Tibial nerve (tissue), 4 donors: ENCODE measurements around the gene SLF2. TPM values are rescaled to one million over a fixed set of nuclear protein-coding genes. Genes with fewer than 3 reads are reported as not detected.

Source experiments
- DNase-seq, 2 donors: peaks; one replicate each; pipeline ENCODE4 v3.0.0-alpha.2; 2019; ENCODE audit warnings: low spot score in 2 of 2
- H3K27ac ChIP-seq, 4 donors: fragments of 200-600 bp; sonication (generic) in 3 of 4; one replicate each; pipeline ENCODE4 v1.5.1; 2017 to 2019; ENCODE audit warnings: mild to moderate bottlenecking in 1 of 4
- H3K27me3 ChIP-seq, 2 donors: fragments of 200-600 bp; sonication (generic) in 1 of 2; one replicate each; pipeline versions ENCODE4 v1.5.1 to v1.6.0; 2017 to 2019
- H3K36me3 ChIP-seq, 3 donors: fragments of 200-600 bp; sonication (generic); one replicate each; pipeline ENCODE4 v1.5.1; 2018 to 2019
- H3K4me1 ChIP-seq, 4 donors: fragments of 200-600 bp; sonication (generic) in 3 of 4; one replicate each; pipeline ENCODE4 v1.5.1; 2017 to 2019
- H3K4me3 ChIP-seq, 4 donors: fragments of 200-600 bp; sonication (generic) in 3 of 4; one replicate each; pipeline ENCODE4 v1.5.1; 2017 to 2019; ENCODE audit warnings: mild to moderate bottlenecking in 1 of 4, moderate library complexity in 1 of 4
- H3K9me3 ChIP-seq, 4 donors: fragments of 200-600 bp; sonication (generic) in 3 of 4; one replicate each; pipeline ENCODE4 v1.5.1; 2017 to 2019
- EP300 ChIP-seq, 2 donors: sonication (generic); formaldehyde crosslinking; IDR thresholded peaks; one replicate each; pipeline ENCODE4 v1.6.1; 2017; ENCODE audit warnings: antibody characterized with exemption in 2 of 2, mild to moderate bottlenecking in 1 of 2
- POLR2A ChIP-seq, 2 donors: fragments of 450-650 bp; IDR thresholded peaks; one replicate each; pipeline ENCODE4 v1.6.1; 2017; ENCODE audit warnings: antibody characterized with exemption in 2 of 2, mild to moderate bottlenecking in 2 of 2, moderate library complexity in 2 of 2
- WGBS, 2 donors: methylation state at CpG; one replicate each; pipeline ENCODE4 v1.1.5; 2018; 5-methylcytosine and 5-hydroxymethylcytosine counted together
- total RNA-seq, 4 donors: library from RNA; depleted of rRNA; stranded (reverse); fragments of >200 nt; gene quantifications; one replicate each; pipeline ENCODE4 v1.1.0, GENCODE V29; 2016
- TF ChIP-seq, protein P1 (sequence below), 5 experiments: fragments of 200-600 bp in 3 of 5; fragments of 450-650 bp in 2 of 5; sonication (generic) in 3 of 5; IDR thresholded peaks; one replicate each; pipeline ENCODE4 v1.5.1; 2016 to 2019; ENCODE audit warnings: antibody characterized with exemption in 5 of 5, mild to moderate bottlenecking in 3 of 5, moderate library complexity in 2 of 5

The SLF2 gene
- total RNA-seq, 4 donors from 2014 or later, result 25.7 to 37.7 (median 29.7) TPM

DNA sequence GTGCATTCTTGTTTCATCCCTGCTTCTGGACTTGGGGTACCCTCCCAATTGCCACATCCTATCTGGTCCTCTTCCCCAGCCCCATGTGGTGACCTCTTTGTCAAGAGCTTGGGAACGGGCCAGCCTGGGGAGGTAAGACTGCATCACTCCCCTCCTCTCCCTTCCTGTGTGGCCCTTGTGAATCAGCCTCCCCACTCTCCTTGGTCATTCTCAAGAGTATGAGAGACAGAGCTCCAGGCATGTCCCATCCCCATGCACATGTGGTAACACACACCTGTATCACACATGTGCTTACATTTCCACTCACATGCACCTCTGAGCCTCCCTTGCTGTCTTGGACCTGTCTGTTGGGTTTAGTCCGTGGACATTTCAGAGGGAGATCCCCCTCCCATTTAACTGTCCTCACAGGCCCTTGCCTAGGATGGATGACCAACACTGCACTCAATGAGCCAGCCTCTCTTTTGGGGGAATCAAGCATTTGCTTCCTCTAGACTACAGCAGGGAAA, 72.0 kb downstream of the SLF2 start:
- Histone ChIP-seq H3K36me3 (peaks cover 0 to 68% (median 0%) of the 10 kb centered on the region in 3 donors), H3K4me1 (peaks cover 0 to 44% (median 18%) of the 10 kb centered on the region in 4 donors), H3K27me3 (no peaks in the 10 kb centered on the region), H3K27ac (peak overlapping the region; percentile 29 to 87 (median 54)), H3K4me3 (no peak overlapping the region), H3K9me3 (no peaks in the 10 kb centered on the region)
- TF ChIP-seq, protein P1, sequence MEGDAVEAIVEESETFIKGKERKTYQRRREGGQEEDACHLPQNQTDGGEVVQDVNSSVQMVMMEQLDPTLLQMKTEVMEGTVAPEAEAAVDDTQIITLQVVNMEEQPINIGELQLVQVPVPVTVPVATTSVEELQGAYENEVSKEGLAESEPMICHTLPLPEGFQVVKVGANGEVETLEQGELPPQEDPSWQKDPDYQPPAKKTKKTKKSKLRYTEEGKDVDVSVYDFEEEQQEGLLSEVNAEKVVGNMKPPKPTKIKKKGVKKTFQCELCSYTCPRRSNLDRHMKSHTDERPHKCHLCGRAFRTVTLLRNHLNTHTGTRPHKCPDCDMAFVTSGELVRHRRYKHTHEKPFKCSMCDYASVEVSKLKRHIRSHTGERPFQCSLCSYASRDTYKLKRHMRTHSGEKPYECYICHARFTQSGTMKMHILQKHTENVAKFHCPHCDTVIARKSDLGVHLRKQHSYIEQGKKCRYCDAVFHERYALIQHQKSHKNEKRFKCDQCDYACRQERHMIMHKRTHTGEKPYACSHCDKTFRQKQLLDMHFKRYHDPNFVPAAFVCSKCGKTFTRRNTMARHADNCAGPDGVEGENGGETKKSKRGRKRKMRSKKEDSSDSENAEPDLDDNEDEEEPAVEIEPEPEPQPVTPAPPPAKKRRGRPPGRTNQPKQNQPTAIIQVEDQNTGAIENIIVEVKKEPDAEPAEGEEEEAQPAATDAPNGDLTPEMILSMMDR (IDR thresholded peaks at IDR 0.05), result no peak
- TF ChIP-seq POLR2A (IDR thresholded peaks at IDR 0.05) (no peak), EP300 (IDR thresholded peaks at IDR 0.05) (no peak)
- 60 to 83% methylated on average over 2 of the region's 2 CpGs for WGBS, 2 donors
- no peak for DNase-seq

DNA sequence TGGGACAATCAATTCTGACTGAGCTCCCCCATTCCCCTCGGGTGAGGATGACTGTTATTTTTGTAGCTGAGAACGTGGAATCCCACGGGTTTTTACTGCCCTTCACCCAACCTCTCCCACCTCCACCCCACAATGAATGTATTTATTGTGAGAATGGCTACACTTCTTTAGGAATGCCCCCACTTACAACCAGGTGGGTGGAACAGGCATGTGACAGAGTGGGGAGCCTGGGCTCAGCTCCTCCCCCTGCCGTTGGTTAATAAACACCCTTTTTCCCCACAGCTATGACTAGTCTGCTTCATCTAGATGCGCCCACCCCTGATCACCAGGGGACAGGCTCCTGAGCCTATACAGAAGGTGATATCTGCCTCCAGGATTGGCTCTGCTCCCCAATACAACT, 72.6 kb downstream of the SLF2 start:
- no peaks in the 10 kb centered on the region for H3K9me3 ChIP-seq
- peaks cover 0 to 48% (median 18%) of the 10 kb centered on the region in 4 donors for H3K4me1 ChIP-seq
- no peak for DNase-seq
- WGBS, 2 donors, result 41 to 42% methylated on average over 5 of the region's 5 CpGs
- peaks cover 0 to 68% (median 0%) of the 10 kb centered on the region in 3 donors for H3K36me3 ChIP-seq
- no peak overlapping the region for H3K4me3 ChIP-seq
- H3K27me3 ChIP-seq, result no peaks in the 10 kb centered on the region
- TF ChIP-seq POLR2A (IDR thresholded peaks at IDR 0.05), result no peak
- TF ChIP-seq, protein P1 (IDR thresholded peaks at IDR 0.05), result no peak
- peak in 1 of 2 donors; percentile 64 for TF ChIP-seq EP300 (IDR thresholded peaks at IDR 0.05)
- H3K27ac ChIP-seq, result peak overlapping the region in 3 of 4 donors; percentile 29 to 87 (median 85)

DNA sequence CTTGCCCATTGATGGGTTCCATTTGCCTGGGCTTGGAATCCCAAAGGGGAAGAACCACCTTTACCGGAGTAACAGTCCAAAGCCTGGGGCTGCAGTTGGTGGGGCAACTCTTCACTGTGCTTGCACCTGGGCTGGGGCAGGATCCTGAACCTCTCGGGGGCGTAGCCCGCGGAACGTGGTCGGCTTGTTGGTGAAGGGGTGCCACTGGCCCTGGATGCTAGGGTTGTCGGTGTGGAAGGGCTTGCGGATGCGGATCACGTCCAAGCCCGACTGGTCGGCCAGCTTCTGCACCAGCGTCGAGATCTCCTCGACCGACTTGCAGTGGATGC, 73.8 kb downstream of the SLF2 start:
- Histone ChIP-seq H3K27ac (peak overlapping the region; percentile 41 to 87 (median 83)), H3K9me3 (no peaks in the 10 kb centered on the region), H3K36me3 (peaks cover 0 to 68% (median 0%) of the 10 kb centered on the region in 3 donors), H3K27me3 (no peaks in the 10 kb centered on the region), H3K4me1 (peaks cover 0 to 48% (median 18%) of the 10 kb centered on the region in 4 donors), H3K4me3 (peak overlapping the region; percentile 65 to 99 (median 94))
- WGBS, 2 donors, result 12 to 19% methylated on average over 10 to 15 of the region's 17 CpGs
- no peak for TF ChIP-seq EP300 (IDR thresholded peaks at IDR 0.05)
- TF ChIP-seq, protein P1 (IDR thresholded peaks at IDR 0.05), result no peak
- no peak for TF ChIP-seq POLR2A (IDR thresholded peaks at IDR 0.05)
- no peak for DNase-seq

DNA sequence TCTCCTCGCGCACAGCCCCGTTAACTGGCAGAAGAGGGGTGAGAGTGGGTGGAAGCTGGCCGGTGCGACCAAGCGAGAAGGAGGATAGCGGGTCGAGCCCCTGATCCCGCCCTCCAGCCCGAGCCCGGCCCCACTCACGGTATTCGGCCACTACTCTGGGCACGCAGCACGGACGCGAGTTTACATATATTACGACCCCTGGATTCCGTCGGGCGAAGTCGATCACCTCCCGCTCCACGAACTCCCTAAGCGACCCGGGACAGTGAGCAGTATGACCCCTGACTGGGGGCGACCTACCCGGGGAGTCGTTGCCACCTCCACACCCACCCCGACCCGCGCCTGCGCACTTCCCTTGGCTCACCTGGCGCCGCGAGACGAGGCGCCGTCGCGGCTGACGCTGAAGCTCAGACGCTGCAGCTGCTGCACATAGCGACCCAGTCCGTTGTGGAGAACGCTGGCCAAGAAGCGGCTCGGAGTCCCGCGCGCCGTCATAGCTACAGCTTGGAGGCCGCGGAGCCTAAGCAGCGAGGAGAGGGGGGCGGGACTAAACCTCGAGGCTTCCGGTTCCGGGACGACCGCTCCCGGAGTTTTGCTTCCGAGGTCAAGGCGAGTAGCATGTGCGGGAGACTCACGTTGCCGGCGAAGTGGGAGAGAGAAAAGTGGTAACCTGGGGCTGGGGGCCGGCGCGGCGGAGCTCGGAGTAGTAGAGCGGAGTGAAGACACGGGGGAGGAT, 74.4 kb downstream of the SLF2 start, which contains the start of the genes MRPL43 and TWNK:
Gene MRPL43 (minus strand): TSS at position 546 of the 733 bp plus-strand sequence. CDS start 54 bp downstream, at position 492.
Gene TWNK (plus strand): TSS at position 592 of the 733 bp plus-strand sequence. CDS start 668 bp downstream, outside the sequence.
- 0% methylated on average over 37 to 43 of the region's 75 CpGs for WGBS, 2 donors
- no peaks in the 10 kb centered on the region for H3K9me3 ChIP-seq
- TF ChIP-seq EP300 (IDR thresholded peaks at IDR 0.05), result peak; percentile 70 to 88
- peak in 1 of 2 donors; percentile 48 for TF ChIP-seq POLR2A (IDR thresholded peaks at IDR 0.05)
- TF ChIP-seq, protein P1 (IDR thresholded peaks at IDR 0.05), result no peak

DNA sequence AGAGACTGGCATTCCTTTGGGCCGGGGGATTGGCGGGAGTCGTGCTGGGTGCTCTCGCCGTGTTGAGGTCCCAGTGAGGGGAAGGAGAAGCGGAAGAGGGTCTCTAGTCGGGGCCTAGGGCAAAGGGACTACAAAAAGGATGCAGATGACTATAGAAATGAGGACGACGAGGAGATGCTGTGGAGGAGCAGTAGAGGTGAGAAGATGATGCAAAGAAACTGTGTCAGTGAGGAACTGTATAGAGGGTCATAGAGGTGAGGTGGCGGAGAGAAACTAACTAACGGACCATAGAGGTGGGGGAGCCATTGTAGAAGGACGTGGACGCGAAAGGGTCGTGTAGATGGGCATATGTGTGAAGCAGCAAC, 74.9 kb downstream of the SLF2 start:
- no peak for TF ChIP-seq EP300 (IDR thresholded peaks at IDR 0.05)
- TF ChIP-seq, protein P1 (IDR thresholded peaks at IDR 0.05), result no peak
- no peak for TF ChIP-seq POLR2A (IDR thresholded peaks at IDR 0.05)

More for the DNA sequence above, 74.4 kb downstream of the SLF2 start, which contains the start of the genes MRPL43 and TWNK:
- DNase-seq, result peak; percentile 64 to 78
- Histone ChIP-seq H3K27ac (peak within 1 kb of the TSS; percentile 41 to 87 (median 83)), H3K4me3 (peak within 1 kb of the TSS; percentile 65 to 99 (median 94)), H3K27me3 (no peaks in the 10 kb centered on the region), H3K36me3 (peaks cover 0 to 68% (median 0%) of the 10 kb centered on the region in 3 donors), H3K4me1 (peaks cover 0 to 48% (median 18%) of the 10 kb centered on the region in 4 donors)

More for the DNA sequence above, 74.9 kb downstream of the SLF2 start:
- Histone ChIP-seq H3K36me3 (peaks cover 0 to 68% (median 0%) of the 10 kb centered on the region in 3 donors), H3K27me3 (no peaks in the 10 kb centered on the region), H3K9me3 (no peaks in the 10 kb centered on the region), H3K27ac (peak overlapping the region; percentile 41 to 87 (median 83)), H3K4me3 (peak overlapping the region; percentile 65 to 99 (median 94)), H3K4me1 (peaks cover 0 to 48% (median 18%) of the 10 kb centered on the region in 4 donors)
- DNase-seq, result no peak
- WGBS, 2 donors, result 1 to 2% methylated on average over 15 of the region's 15 CpGs
